Measurements from ENCODE around the gene MLF2.
"Not testable (repeated sequence)": the region's sequence is repeated elsewhere in the genome, so short reads cannot be mapped to it uniquely, and the experiment has no call there.

MLF2 gene

GRCh38 chr12:6722863-6723262 is 30.1 kb downstream of the MLF2 start:
- peak overlapping the region; percentile 70; the same call in 1 of the 2 replicates for H3K9ac ChIP-seq (ENCODE audit: low read length)
- no peak overlapping the region for H2AFZ ChIP-seq (ENCODE audit: low read depth, low read length, severe bottlenecking)
- peak overlapping the region; percentile 78 for H3K4me3 ChIP-seq (ENCODE audit: insufficient read depth, low read length, poor library complexity, severe bottlenecking)

GRCh38 chr12:6716874-6717437 is 36.0 kb downstream of the MLF2 start:
- Histone ChIP-seq H3K27ac (ENCODE audit: low read depth, low read length) (no peak overlapping the region), H2AFZ (ENCODE audit: low read depth, low read length, severe bottlenecking) (no peak overlapping the region), H3K79me2 (ENCODE audit: insufficient read depth, low read length) (no peaks in the 10 kb centered on the region), H3K9me2 (replicated peaks; ENCODE audit: insufficient read depth, low read length) (no peaks in the 10 kb centered on the region), H3K27me3 (ENCODE audit: low read length) (no peaks in the 10 kb centered on the region), H3K9me3 (ENCODE audit: insufficient read depth, low read length) (no peaks in the 10 kb centered on the region), H3F3A (ENCODE audit: insufficient read depth) (peaks cover 10% of the 10 kb centered on the region), H3K36me3 (ENCODE audit: low read length) (no peaks in the 10 kb centered on the region), H3K9ac (ENCODE audit: low read length) (no peak overlapping the region), H3K4me3 (ENCODE audit: insufficient read depth, low read length, poor library complexity, severe bottlenecking) (no peak overlapping the region), H3K4me2 (ENCODE audit: low read depth, low read length, poor library complexity, severe bottlenecking) (no peak overlapping the region), H4K20me1 (ENCODE audit: low read depth, low read length) (no peaks in the 10 kb centered on the region)
- no peak for TF ChIP-seq CTCF (IDR thresholded peaks at IDR 0.05; ENCODE audit: insufficient read depth, low read length, poor library complexity, severe bottlenecking)
- TF ChIP-seq EZH2phosphoT487 (conservative IDR thresholded peaks at IDR 0.05; ENCODE audit: low read length) = no peak

More at GRCh38 chr12:6722863-6723262, 30.1 kb downstream of the MLF2 start:
- Histone ChIP-seq H3K36me3 (ENCODE audit: low read length) (no peaks in the 10 kb centered on the region), H3K27ac (ENCODE audit: low read depth, low read length) (peak overlapping the region; percentile 55), H3K9me2 (replicated peaks; ENCODE audit: insufficient read depth, low read length) (no peaks in the 10 kb centered on the region), H3K9me3 (ENCODE audit: insufficient read depth, low read length) (no peaks in the 10 kb centered on the region), H4K20me1 (ENCODE audit: low read depth, low read length) (no peaks in the 10 kb centered on the region), H3F3A (ENCODE audit: insufficient read depth) (peaks cover 18% of the 10 kb centered on the region), H3K4me2 (ENCODE audit: low read depth, low read length, poor library complexity, severe bottlenecking) (peak overlapping the region; percentile 94), H3K79me2 (ENCODE audit: insufficient read depth, low read length) (no peaks in the 10 kb centered on the region), H3K27me3 (ENCODE audit: low read length) (no peaks in the 10 kb centered on the region)
- TF ChIP-seq EZH2phosphoT487 (conservative IDR thresholded peaks at IDR 0.05; ENCODE audit: low read length) = no peak
- no peak for TF ChIP-seq CTCF (IDR thresholded peaks at IDR 0.05; ENCODE audit: insufficient read depth, low read length, poor library complexity, severe bottlenecking)

GRCh38 chr12:6716031-6716873 is 36.7 kb downstream of the MLF2 start:
- not testable (repeated sequence) for H3K9me2 ChIP-seq (replicated peaks; ENCODE audit: insufficient read depth, low read length); H3K27ac ChIP-seq (ENCODE audit: low read depth, low read length); H4K20me1 ChIP-seq (ENCODE audit: low read depth, low read length); H3K36me3 ChIP-seq (ENCODE audit: low read length); H3K9me3 ChIP-seq (ENCODE audit: insufficient read depth, low read length); H3K9ac ChIP-seq (ENCODE audit: low read length); H3K4me3 ChIP-seq (ENCODE audit: insufficient read depth, low read length, poor library complexity, severe bottlenecking); H3K79me2 ChIP-seq (ENCODE audit: insufficient read depth, low read length); H3K27me3 ChIP-seq (ENCODE audit: low read length); H3K4me2 ChIP-seq (ENCODE audit: low read depth, low read length, poor library complexity, severe bottlenecking); H2AFZ ChIP-seq (ENCODE audit: low read depth, low read length, severe bottlenecking)
- H3F3A ChIP-seq (ENCODE audit: insufficient read depth) = peaks cover 10% of the 10 kb centered on the region

- H3K27me3 ChIP-seq (ENCODE audit: low read length) = no peaks in the 10 kb centered on the region
- no peaks in the 10 kb centered on the region for H3K79me2 ChIP-seq (ENCODE audit: insufficient read depth, low read length)
- no peak overlapping the region for H2AFZ ChIP-seq (ENCODE audit: low read depth, low read length, severe bottlenecking)
- TF ChIP-seq CTCF (IDR thresholded peaks at IDR 0.05; ENCODE audit: insufficient read depth, low read length, poor library complexity, severe bottlenecking) = no peak
- TF ChIP-seq EZH2phosphoT487 (conservative IDR thresholded peaks at IDR 0.05; ENCODE audit: low read length) = no peak
- no peaks in the 10 kb centered on the region for H3K9me3 ChIP-seq (ENCODE audit: insufficient read depth, low read length)
- no peaks in the 10 kb centered on the region for H3F3A ChIP-seq (ENCODE audit: insufficient read depth)
- H3K9me2 ChIP-seq (replicated peaks; ENCODE audit: insufficient read depth, low read length) = no peaks in the 10 kb centered on the region
- no peak overlapping the region for H3K4me3 ChIP-seq (ENCODE audit: insufficient read depth, low read length, poor library complexity, severe bottlenecking)
- H3K9ac ChIP-seq (ENCODE audit: low read length) = no peak overlapping the region
- H4K20me1 ChIP-seq (ENCODE audit: low read depth, low read length) = no peaks in the 10 kb centered on the region
- H3K36me3 ChIP-seq (ENCODE audit: low read length) = no peaks in the 10 kb centered on the region
- no peak overlapping the region for H3K27ac ChIP-seq (ENCODE audit: low read depth, low read length)
- H3K4me2 ChIP-seq (ENCODE audit: low read depth, low read length, poor library complexity, severe bottlenecking) = no peak overlapping the region
Observed at GRCh38 chr12:6708960-6709394, 44.0 kb downstream of the MLF2 start.

GRCh38 chr12:6708351-6708750 is 44.6 kb downstream of the MLF2 start:
- H3K36me3 ChIP-seq (ENCODE audit: low read length); H4K20me1 ChIP-seq (ENCODE audit: low read depth, low read length); H3K9me2 ChIP-seq (replicated peaks; ENCODE audit: insufficient read depth, low read length); H3F3A ChIP-seq (ENCODE audit: insufficient read depth); H2AFZ ChIP-seq (ENCODE audit: low read depth, low read length, severe bottlenecking); H3K79me2 ChIP-seq (ENCODE audit: insufficient read depth, low read length); H3K27ac ChIP-seq (ENCODE audit: low read depth, low read length); H3K9ac ChIP-seq (ENCODE audit: low read length); H3K4me2 ChIP-seq (ENCODE audit: low read depth, low read length, poor library complexity, severe bottlenecking); H3K27me3 ChIP-seq (ENCODE audit: low read length); H3K4me3 ChIP-seq (ENCODE audit: insufficient read depth, low read length, poor library complexity, severe bottlenecking); H3K9me3 ChIP-seq (ENCODE audit: insufficient read depth, low read length): not testable (repeated sequence)
